Endometrial microvascular endothelial cells (primary cell): ENCODE results near the gene POU2AF1. TPM values are rescaled to one million over a fixed set of nuclear protein-coding genes. Genes with fewer than 3 reads are reported as not detected.

Experiments used
- in situ Hi-C: cut with HindIII; loops from 2 replicates; pipeline ENCODE4 v1.10.0; 2017; ENCODE audit warnings: low sequenced_read_pairs, low pct_unique_long_range_greater_than_20kb; ENCODE audit errors: inconsistent ontology term
- total RNA-seq: library from RNA; depleted of rRNA; stranded (reverse); fragments of >200 nt; gene quantifications from one replicate; pipeline ENCODE4 v1.2.3, GENCODE V29; 2015; ENCODE audit errors: inconsistent ontology term

POU2AF1 gene
- total RNA-seq, 1 donor from 2014 or later, result not detected

- in situ Hi-C loops, result no loop called here
Measured at GRCh38 chr11:111353776-111354600, 25.1 kb downstream of the POU2AF1 start.

GRCh38 chr11:111352935-111353710 lies 26.0 kb downstream of the POU2AF1 start:
- in situ Hi-C loops, result no loop called here

- in situ Hi-C loops, result no loop called here
Measured at GRCh38 chr11:111352231-111352746, 26.8 kb downstream of the POU2AF1 start.

- in situ Hi-C loops, result no loop called here
Measured at GRCh38 chr11:111351374-111352055, 27.6 kb downstream of the POU2AF1 start.

GRCh38 chr11:111350811-111351210 lies 28.3 kb downstream of the POU2AF1 start:
- in situ Hi-C loops, result no loop called here

GRCh38 chr11:111349191-111349695 lies 29.8 kb downstream of the POU2AF1 start:
- in situ Hi-C loops, result no loop called here

GRCh38 chr11:111348147-111348546 lies 30.9 kb downstream of the POU2AF1 start:
- in situ Hi-C loops, result no loop called here

GRCh38 chr11:111347723-111348115 lies 31.4 kb downstream of the POU2AF1 start:
- in situ Hi-C loops, result no loop called here

GRCh38 chr11:111347002-111347722 lies 31.9 kb downstream of the POU2AF1 start:
- in situ Hi-C loops, result no loop called here

GRCh38 chr11:111344032-111344431 lies 35.0 kb downstream of the POU2AF1 start:
- in situ Hi-C loops, result no loop called here

GRCh38 chr11:111342329-111342728 lies 36.7 kb downstream of the POU2AF1 start:
- in situ Hi-C loops, result no loop called here

- in situ Hi-C loops, result no loop called here
Measured at GRCh38 chr11:111339758-111340388, 39.2 kb downstream of the POU2AF1 start.

GRCh38 chr11:111336582-111337256 lies 42.4 kb downstream of the POU2AF1 start:
- in situ Hi-C loops, result no loop called here

GRCh38 chr11:111336062-111336461 lies 43.0 kb downstream of the POU2AF1 start:
- in situ Hi-C loops, result no loop called here

- in situ Hi-C loops, result no loop called here
Measured at GRCh38 chr11:111335549-111335948, 43.5 kb downstream of the POU2AF1 start.

- in situ Hi-C loops, result no loop called here
Measured at GRCh38 chr11:111334532-111335502, 44.3 kb downstream of the POU2AF1 start.
